WTC11 (cell line): ENCODE measurements around the gene SULF2. TPM values are rescaled to one million over a fixed set of nuclear protein-coding genes. Genes with fewer than 3 reads are reported as not detected.

Experiments
- ATAC-seq: fragments of 200-7000 bp; cut with Tn5 transposase; 2 replicates; pipeline ENCODE4 v1.10.0; 2021; ENCODE audit warnings: mild to moderate bottlenecking, moderate library complexity
- CTCF ChIA-PET: fragments of 300-600 bp; sonication (Branson Sonifier 250); formaldehyde crosslinking; loops from one replicate; lab custom pipeline; 2021; ENCODE audit warnings: antibody characterized with exemption; lab: Charles Lee
- POLR2A ChIA-PET: fragments of 350-600 bp; sonication (Branson Sonifier 250); formaldehyde crosslinking; loops from one replicate; lab custom pipeline; 2021; ENCODE audit warnings: antibody characterized with exemption; lab: Charles Lee
- DNase-seq: peaks from one replicate; pipeline ENCODE4 v3.0.0; 2021; ENCODE audit warnings: low spot score
- H3K27ac Mint-ChIP-seq: 2 replicates; pipeline ENCODE4 v1.8.0; 2021; ENCODE audit warnings: mixed read lengths
- H3K27me3 Mint-ChIP-seq: 2 replicates; pipeline ENCODE4 v1.8.0; 2021; ENCODE audit warnings: low read depth, mild to moderate bottlenecking, moderate library complexity, mixed read lengths
- H3K36me3 Mint-ChIP-seq: 2 replicates; pipeline ENCODE4 v1.8.0; 2021; ENCODE audit warnings: mixed read lengths
- H3K4me1 Mint-ChIP-seq: 2 replicates; pipeline ENCODE4 v1.8.0; 2022; ENCODE audit warnings: mixed read lengths
- H3K4me3 Mint-ChIP-seq: 2 replicates; pipeline ENCODE4 v1.8.0; 2021; ENCODE audit warnings: mild to moderate bottlenecking, moderate library complexity, mixed read lengths
- H3K9me3 Mint-ChIP-seq: 2 replicates; pipeline ENCODE4 v1.8.0; 2021; ENCODE audit warnings: mixed read lengths
- ATF3 ChIP-seq: sonication (generic); formaldehyde crosslinking; conservative IDR thresholded peaks from 2 replicates; pipeline ENCODE4 v1.8.1; 2022; ENCODE audit warnings: mild to moderate bottlenecking, missing genetic modification reagents
- ATF6 ChIP-seq: sonication (generic); formaldehyde crosslinking; IDR thresholded peaks from 2 replicates; pipeline ENCODE4 v1.8.1; 2023; ENCODE audit warnings: mild to moderate bottlenecking, missing genetic modification reagents
- CBFB ChIP-seq: sonication (generic); formaldehyde crosslinking; IDR thresholded peaks from 2 replicates; pipeline ENCODE4 v1.8.1; 2022; ENCODE audit warnings: mild to moderate bottlenecking, low read depth, missing genetic modification reagents
- CREB1 ChIP-seq: sonication (generic); formaldehyde crosslinking; IDR thresholded peaks from 2 replicates; pipeline ENCODE4 v1.8.0; 2023; ENCODE audit warnings: mild to moderate bottlenecking, missing genetic modification reagents
- ESRRA ChIP-seq: sonication (generic); formaldehyde crosslinking; IDR thresholded peaks from 2 replicates; pipeline ENCODE4 v1.8.1; 2022; ENCODE audit warnings: mild to moderate bottlenecking, missing genetic modification reagents, borderline replicate concordance
- GTF2I ChIP-seq: fragments of 250-450 bp; sonication (Bioruptor Pico); conservative IDR thresholded peaks from 2 replicates; pipeline ENCODE4 v1.4.0; 2021; ENCODE audit warnings: mild to moderate bottlenecking
- HMGXB4 ChIP-seq: sonication (generic); formaldehyde crosslinking; IDR thresholded peaks from 2 replicates; pipeline ENCODE4 v1.8.1; 2023; ENCODE audit warnings: mild to moderate bottlenecking, moderate library complexity, missing genetic modification reagents
- IRF1 ChIP-seq: sonication (generic); formaldehyde crosslinking; IDR thresholded peaks from 2 replicates; pipeline ENCODE4 v1.8.0; 2023; ENCODE audit warnings: missing genetic modification reagents
- IRF2 ChIP-seq: sonication (generic); formaldehyde crosslinking; IDR thresholded peaks from 2 replicates; pipeline ENCODE4 v1.8.0; 2022; ENCODE audit warnings: low read depth, missing genetic modification reagents, borderline replicate concordance
- JAZF1 ChIP-seq: fragments of 250-450 bp; sonication (Bioruptor Pico); IDR thresholded peaks from 2 replicates; pipeline ENCODE4 v1.9.0; 2021; ENCODE audit warnings: moderate library complexity, mild to moderate bottlenecking, inconsistent platforms
- PRDM15 ChIP-seq: sonication (generic); formaldehyde crosslinking; IDR thresholded peaks from 2 replicates; pipeline ENCODE4 v1.8.0; 2022; ENCODE audit warnings: missing genetic modification reagents
- PREB ChIP-seq: sonication (generic); formaldehyde crosslinking; IDR thresholded peaks from 2 replicates; pipeline ENCODE4 v1.8.1; 2022; ENCODE audit warnings: mild to moderate bottlenecking, missing genetic modification reagents, moderate library complexity, borderline replicate concordance
- SOX15 ChIP-seq: fragments of 250-450 bp; sonication (Bioruptor Pico); IDR thresholded peaks from 2 replicates; pipeline ENCODE4 v1.9.0; 2021; ENCODE audit warnings: mild to moderate bottlenecking
- TP53 ChIP-seq: sonication (generic); formaldehyde crosslinking; IDR thresholded peaks from 2 replicates; pipeline ENCODE4 v1.8.1; 2023; ENCODE audit warnings: mild to moderate bottlenecking, missing genetic modification reagents
- USF1 ChIP-seq: sonication (generic); formaldehyde crosslinking; IDR thresholded peaks from 2 replicates; pipeline ENCODE4 v1.8.0; 2022; ENCODE audit warnings: mild to moderate bottlenecking, missing genetic modification reagents
- ZNF121 ChIP-seq: sonication (generic); formaldehyde crosslinking; IDR thresholded peaks from 2 replicates; pipeline ENCODE4 v1.8.0; 2023; ENCODE audit warnings: missing genetic modification reagents
- ZNF219 ChIP-seq: sonication (generic); formaldehyde crosslinking; IDR thresholded peaks from 2 replicates; pipeline ENCODE4 v1.8.0; 2023; ENCODE audit warnings: missing genetic modification reagents, mild to moderate bottlenecking, borderline replicate concordance
- ZNF232 ChIP-seq: sonication (generic); formaldehyde crosslinking; IDR thresholded peaks from 2 replicates; pipeline ENCODE4 v1.8.0; 2022; ENCODE audit warnings: mild to moderate bottlenecking, missing genetic modification reagents
- ZNF671 ChIP-seq: fragments of 250-450 bp; sonication (Bioruptor Pico); IDR thresholded peaks from 2 replicates; pipeline ENCODE4 v1.8.0; 2021; ENCODE audit warnings: mild to moderate bottlenecking
- total RNA-seq: library from RNA; stranded (reverse); gene quantifications from 3 replicates; pipeline ENCODE4 v1.2.3, GENCODE V29; 2021
- TF ChIP-seq, protein P1 (sequence below): sonication (generic); formaldehyde crosslinking; IDR thresholded peaks from 2 replicates; pipeline ENCODE4 v1.8.1; 2022; ENCODE audit warnings: low read depth, mild to moderate bottlenecking, moderate library complexity, missing genetic modification reagents, borderline replicate concordance

The SULF2 gene
- total RNA-seq, 1 experiment from 2014 or later: 36.0 TPM

- peaks cover 17% of the 10 kb centered on the region for H3K4me1 Mint-ChIP-seq
- ATAC-seq (peak; percentile 74), DNase-seq (peak; percentile 70)
- no peaks in the 10 kb centered on the region for H3K27me3 Mint-ChIP-seq
- CTCF ChIA-PET: interaction anchor here (0.7 to 4.7 kb wide), 12 partner anchors 10 to 944 kb away, joined by 3 to 53 read pairs (median 4); no protein-coding TSS in a partner anchor
- TF ChIP-seq ZNF121 (peak; percentile 69; the same call in 1 of the 2 replicates), USF1 (CRISPR knock-in tag) (no peak), SOX15 (no peak), JAZF1 (CRISPR knock-in tag) (no peak)
- TF ChIP-seq, protein P1, sequence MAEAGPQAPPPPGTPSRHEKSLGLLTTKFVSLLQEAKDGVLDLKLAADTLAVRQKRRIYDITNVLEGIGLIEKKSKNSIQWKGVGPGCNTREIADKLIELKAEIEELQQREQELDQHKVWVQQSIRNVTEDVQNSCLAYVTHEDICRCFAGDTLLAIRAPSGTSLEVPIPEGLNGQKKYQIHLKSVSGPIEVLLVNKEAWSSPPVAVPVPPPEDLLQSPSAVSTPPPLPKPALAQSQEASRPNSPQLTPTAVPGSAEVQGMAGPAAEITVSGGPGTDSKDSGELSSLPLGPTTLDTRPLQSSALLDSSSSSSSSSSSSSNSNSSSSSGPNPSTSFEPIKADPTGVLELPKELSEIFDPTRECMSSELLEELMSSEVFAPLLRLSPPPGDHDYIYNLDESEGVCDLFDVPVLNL: no peak
- TF ChIP-seq, all 79 proteins: peak for 1
- no peaks in the 10 kb centered on the region for H3K36me3 Mint-ChIP-seq
- POLR2A ChIA-PET: no interaction called here
- H3K9me3 Mint-ChIP-seq: peaks cover 5% of the 10 kb centered on the region; the same call in 1 of the 2 replicates
- H3K4me3 Mint-ChIP-seq: no peak overlapping the region
- H3K27ac Mint-ChIP-seq: peak overlapping the region; percentile 65; the same call in 1 of the 2 replicates
Observed at GRCh38 chr20:47676219-47676721, 109.0 kb downstream of the SULF2 start.

DNA sequence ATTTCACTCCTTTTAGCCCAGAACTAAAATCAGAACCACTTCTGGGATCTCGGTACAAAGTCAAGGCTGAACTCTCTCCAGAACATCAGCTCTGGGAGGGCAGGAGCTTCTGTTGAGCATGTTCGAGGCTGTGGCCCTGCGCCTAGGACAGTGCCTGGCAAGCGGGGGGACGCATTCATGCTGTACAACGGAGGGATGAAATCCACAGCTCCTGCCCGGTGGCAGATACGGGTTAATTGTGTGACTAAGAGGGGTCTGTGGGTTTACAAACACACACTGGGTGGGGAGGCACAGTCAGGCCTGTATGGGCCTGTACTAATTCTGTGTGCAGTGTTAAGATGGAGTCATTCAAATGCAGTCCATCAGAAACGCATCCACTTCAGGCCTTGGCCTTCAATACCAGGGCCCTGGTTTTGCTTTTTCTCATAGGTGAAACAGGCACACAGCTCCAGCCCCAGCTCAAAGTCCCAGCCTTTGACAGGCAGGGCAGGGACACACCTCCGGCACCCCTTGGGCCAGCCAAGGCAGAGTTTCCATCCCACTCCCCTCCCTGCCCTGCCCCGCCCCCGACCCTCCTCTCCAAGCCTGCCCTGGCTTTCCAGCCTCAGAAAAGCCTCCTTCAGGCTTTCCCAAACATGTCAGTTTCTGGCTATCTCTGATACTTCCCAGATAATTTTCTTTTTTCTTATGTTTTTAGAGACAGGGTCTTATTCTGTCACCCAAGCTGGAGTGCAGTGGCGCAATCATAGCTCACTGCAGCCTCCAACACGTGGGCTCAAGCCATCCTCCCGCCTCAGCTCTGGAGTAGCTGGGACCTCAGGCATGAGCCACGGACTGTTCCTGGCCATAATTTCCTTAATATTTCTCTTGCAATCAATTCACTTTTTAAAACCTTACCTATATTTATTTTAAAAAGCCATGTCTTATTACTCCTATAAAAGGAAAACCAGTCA, 109.8 kb downstream of the SULF2 start:
- H3K36me3 Mint-ChIP-seq: no peaks in the 10 kb centered on the region
- peaks cover 5% of the 10 kb centered on the region; the same call in 1 of the 2 replicates for H3K9me3 Mint-ChIP-seq
- no peaks in the 10 kb centered on the region for H3K27me3 Mint-ChIP-seq
- H3K4me1 Mint-ChIP-seq: peaks cover 17% of the 10 kb centered on the region
- peak; percentile 34 for ATAC-seq
- CTCF ChIA-PET: interaction anchor here (0.5 to 4.7 kb wide), 13 partner anchors 12 to 945 kb away, joined by 3 to 53 read pairs (median 3); no protein-coding TSS in a partner anchor
- DNase-seq: peak; percentile 52
- H3K4me3 Mint-ChIP-seq: no peak overlapping the region
- POLR2A ChIA-PET: no interaction called here
- H3K27ac Mint-ChIP-seq: peak overlapping the region; percentile 70; the same call in 1 of the 2 replicates
- TF ChIP-seq ESRRA (CRISPR knock-in tag): no peak
- TF ChIP-seq ATF3 (CRISPR knock-in tag): no peak
- no peak for TF ChIP-seq ZNF232 (CRISPR knock-in tag)
- no peak for TF ChIP-seq CREB1 (CRISPR knock-in tag)
- no peak for TF ChIP-seq HMGXB4 (CRISPR knock-in tag)
- TF ChIP-seq PRDM15 (CRISPR knock-in tag): no peak
- no peak for TF ChIP-seq IRF2 (CRISPR knock-in tag)
- TF ChIP-seq JAZF1 (CRISPR knock-in tag): no peak
- TF ChIP-seq ATF6 (CRISPR knock-in tag): no peak
- TF ChIP-seq ZNF671 (CRISPR knock-in tag): no peak
- TF ChIP-seq CBFB: no peak
- TF ChIP-seq IRF1 (CRISPR knock-in tag): no peak
- no peak for TF ChIP-seq PREB (CRISPR knock-in tag)
- no peak for TF ChIP-seq ZNF219
- TF ChIP-seq GTF2I (CRISPR knock-in tag): no peak
- TF ChIP-seq TP53 (CRISPR knock-in tag): no peak
